NCI-H128 (cell line): ENCODE measurements around the gene DCDC2B.

Source experiments
- DNase-seq: peaks from one replicate; lab custom pipeline; 2025; ENCODE audit not compliant: unreplicated experiment; lab: John Stamatoyannopoulos, UW

The DCDC2B gene

DNA sequence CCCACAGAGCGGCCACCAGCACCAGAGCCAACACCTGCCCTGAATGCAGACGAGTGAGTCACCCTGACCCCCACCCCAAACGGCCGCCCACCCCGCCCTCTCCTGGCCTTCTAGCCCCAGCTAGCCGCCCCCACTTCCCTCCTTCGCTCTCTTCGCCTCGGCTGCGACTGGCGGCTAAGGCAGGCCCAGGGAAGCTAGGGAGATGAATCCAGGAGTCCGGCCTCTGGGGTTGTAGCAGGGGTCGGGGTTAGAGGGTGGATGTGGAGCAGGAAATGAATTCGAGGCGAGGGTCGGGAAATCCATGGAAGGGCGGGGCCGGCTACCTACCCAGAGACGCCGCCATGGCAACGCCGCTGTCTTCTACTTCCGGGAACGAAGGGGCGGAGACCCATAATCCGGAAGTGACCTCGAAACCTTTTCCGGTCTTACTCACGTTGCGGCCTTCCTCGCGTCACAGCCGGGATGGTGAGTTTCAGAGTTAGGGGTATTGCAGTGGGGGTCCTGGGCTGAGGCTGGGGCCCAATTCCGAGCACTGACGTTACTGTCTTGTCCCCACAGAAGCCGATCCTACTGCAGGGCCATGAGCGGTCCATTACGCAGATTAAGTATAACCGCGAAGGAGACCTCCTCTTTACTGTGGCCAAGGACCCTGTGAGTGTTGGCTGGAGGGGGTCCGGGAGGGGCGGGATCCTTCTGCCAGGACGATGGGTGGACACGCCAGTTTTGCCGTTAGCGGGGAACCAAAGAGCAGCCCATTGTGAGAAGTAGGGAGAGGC is 13.3 kb downstream of the DCDC2B start, which contains the start of the genes EIF3I and TMEM234:
EIF3I (plus strand) TSS at position 428 of the 776 bp plus-strand sequence; CDS start at position 463, 35 bp downstream.
TMEM234 (minus strand) TSS at position 374 of the 776 bp plus-strand sequence; CDS start at position 343, 31 bp downstream.
- DNase-seq = peak; percentile 86

DNA sequence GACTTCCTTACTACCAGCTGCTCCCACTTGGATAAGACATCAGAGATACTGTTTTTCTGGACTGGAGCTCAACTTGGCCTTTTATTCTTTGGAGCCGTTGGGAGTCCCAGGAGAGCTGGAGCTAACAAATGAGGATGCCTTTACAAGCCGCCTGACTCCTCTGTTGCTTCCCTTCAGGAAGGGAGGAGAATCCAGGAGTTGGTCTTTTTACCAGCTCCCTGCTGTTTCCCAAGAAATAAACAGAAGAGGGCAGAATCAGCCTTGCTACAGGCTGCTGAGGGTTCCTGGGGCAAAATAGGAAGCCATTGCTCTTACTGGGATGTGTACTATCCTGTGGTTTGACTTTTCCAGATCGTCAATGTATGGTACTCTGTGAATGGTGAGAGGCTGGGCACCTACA is 14.8 kb downstream of the DCDC2B start:
- no peak for DNase-seq

DNA sequence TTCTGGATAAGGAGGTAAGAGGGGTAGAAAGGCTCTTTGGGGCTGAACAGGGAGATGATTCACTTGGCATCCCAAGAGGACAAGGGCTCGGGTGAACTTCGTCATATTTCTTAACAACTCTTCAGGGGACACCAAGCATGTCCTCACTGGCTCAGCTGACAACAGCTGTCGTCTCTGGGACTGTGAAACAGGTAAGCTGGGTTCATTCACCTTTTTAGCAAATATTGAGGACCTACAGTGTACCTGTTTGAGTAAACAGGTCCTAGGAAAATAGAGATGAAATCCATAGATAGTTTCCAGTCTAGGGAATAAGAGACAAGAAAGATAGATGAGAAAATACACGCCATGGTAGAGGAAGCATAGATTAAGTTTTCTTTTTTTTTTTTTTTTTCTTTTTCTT is 15.4 kb downstream of the DCDC2B start:
- DNase-seq = no peak

DNA sequence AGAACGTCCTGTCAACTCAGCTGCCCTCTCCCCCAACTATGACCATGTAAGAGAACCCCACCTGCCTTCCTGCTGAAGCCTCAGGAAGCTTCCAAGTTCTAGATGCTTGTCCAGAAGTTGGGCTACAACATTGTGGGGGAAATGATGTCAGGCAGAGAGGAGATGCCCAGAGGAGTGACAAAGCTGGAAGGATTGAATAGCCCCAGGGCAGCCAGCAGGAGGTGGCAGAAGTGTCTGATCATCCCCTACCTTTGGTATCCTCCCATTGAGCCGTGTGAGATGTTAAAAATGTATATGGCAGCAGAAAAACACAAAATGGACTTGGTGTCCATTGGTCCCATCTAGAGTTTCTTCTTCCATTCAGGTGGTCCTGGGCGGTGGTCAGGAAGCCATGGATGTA is 19.9 kb downstream of the DCDC2B start:
- DNase-seq = no peak

DNA sequence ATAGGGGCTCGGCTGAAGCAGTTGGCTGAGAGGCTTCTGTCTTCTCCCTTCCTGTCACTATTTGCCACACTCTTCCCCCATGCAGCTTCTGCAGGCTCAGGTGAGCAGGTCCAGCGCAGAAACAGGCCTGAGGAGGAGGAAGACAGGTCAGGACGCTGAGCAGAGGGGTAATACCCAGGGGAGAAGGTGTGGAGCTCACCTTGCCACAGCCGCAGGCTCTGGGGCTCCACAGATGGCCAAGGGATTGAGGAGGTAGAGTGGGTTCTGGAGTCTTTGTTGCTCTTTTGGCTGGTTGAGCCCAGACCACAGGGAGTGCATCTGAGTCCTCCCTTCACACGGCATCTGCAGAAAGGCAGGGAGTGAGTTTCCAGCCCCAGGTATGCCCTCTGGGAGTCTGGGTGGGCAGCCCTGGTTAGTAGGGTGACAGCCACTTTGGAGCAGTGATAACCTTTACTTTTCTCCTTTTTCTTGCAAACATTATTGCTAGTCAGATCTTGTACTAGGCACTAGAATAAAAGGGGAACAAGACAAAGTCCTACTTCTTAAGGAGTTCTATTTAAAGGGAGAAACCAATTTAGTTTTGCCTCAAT is 23.0 kb downstream of the DCDC2B start:
- no peak for DNase-seq

DNA sequence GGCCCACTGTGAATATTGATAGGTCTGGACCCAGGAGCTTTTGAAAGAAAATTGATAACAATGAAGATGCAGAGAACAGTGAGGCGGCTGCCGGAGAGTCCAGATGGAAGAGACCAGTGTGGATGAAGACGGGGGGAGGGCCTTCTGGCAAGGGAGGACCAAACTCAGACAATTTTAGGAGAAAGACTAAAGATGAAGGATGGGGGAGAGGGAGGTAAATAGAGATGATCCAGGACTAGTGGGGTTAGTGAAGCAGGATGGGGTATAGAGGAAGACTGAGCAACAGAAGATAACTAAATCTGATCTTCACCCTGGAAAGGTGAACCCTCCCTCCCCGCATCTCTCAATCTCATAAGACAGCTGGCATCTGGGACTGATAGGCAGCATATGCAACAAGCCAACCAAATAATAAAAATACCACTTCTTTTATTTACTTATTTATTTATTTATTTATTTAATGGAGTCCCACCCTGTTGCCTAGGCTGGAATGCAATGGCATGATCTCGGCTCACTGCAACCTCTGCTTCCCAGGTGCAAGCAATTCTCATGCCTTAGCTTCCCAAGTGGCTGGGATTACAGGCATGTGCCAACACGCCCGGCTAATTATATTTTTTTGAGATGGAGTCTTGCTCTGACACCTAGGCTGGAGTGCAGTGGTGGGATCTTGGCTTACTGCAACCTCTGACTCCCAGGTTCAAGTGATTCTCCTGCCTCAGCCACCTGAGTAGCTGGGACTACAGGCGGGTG is 23.8 kb downstream of the DCDC2B start:
- DNase-seq = no peak

DNA sequence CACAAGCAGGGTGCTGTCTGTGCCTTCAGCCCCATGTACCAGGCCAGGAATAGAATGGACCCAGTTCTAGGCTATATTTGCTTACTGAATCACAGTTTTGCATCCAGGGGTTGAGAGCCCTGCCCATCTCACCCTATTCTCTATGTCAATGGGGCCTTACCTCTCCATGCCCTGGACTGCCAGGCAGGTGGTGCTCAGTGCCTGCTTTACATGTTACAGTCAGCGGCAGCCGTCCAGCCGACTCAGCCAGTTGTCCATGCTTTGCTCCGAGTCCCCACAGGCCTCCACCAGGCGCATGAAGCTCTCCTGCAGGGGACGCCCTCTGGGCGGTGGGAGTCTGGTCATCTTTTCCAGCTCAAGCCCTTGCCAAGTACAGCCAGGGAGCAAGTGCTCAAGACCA is 25.9 kb downstream of the DCDC2B start:
- DNase-seq = no peak

DNA sequence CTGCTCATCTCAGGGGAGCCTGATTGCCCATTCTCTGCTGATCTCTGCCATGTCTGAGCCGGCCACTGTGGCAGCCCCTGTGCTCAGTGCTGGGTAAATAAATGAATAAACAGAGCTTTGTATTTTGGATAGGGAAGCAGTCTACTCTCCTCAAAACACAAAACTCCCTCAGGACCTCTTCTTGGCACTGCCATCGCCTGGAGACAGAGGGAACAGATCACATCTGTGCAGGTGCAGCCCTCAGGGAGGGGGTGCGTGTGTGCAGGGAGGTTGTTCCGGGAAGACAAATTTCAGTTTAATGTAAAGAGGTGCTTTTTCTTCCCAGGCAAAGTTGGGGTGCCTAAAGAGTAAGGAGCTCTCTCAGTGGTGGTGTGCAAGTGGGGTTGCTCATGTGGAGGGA is 30.4 kb downstream of the DCDC2B start:
- DNase-seq = peak; percentile 28

DNA sequence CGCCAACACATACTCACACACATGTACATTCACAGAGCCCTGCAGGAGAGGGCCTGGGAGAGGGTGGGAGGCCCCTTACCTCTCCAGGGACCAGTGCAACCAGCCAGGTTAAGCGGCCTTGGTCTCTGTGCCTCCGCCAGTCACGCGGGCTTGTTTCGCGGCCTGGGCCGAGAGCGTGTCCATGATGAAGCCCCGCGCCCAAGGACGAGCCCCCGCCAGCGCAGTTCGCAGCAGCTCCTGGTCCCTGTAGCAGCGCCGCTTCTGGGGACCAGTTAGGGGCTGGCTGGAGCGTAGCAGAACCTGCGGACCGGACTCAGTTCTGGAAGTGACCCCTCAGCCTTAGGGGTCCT is 30.9 kb downstream of the DCDC2B start:
- DNase-seq = no peak

DNA sequence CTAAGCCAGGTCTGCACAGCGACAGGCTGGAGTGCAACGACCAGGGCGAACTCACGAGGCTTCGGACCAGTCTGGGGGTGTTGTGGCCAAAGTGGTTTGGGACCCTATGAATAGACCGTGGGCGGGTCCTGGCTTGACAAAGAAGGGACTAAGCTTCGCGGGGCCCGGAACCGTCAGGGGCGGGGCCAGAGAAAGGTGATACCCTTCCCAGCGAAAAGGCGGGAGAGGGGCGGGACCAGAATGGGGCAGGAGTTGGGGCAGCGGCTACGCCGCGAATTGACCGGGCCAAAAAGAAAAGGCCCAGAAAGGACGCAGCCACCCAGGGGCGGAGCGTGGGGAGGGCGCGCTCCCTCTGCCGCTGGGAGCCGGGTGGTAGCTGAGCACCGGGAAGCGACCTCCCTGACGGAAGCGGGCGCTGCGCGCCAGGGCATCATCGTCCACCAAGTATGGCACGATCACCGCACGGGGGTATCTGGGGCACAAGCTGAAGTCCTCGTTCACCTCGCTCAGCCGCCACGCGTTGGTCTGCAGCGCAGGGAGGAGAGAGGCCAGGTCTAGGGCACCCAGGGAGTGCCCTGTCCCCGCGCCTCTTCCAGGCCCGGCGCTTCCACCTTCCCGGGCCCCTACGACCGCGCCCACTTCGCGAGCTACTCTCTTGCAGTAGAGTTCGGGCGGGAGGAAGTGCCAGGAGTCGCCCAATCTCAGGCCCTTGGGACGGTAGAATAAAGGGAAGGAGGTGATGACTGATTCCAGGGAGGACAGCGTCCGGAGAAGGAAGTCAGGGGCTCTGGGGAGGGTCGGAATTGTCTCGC is 31.5 kb downstream of the DCDC2B start:
- peak; percentile 89 for DNase-seq

DNA sequence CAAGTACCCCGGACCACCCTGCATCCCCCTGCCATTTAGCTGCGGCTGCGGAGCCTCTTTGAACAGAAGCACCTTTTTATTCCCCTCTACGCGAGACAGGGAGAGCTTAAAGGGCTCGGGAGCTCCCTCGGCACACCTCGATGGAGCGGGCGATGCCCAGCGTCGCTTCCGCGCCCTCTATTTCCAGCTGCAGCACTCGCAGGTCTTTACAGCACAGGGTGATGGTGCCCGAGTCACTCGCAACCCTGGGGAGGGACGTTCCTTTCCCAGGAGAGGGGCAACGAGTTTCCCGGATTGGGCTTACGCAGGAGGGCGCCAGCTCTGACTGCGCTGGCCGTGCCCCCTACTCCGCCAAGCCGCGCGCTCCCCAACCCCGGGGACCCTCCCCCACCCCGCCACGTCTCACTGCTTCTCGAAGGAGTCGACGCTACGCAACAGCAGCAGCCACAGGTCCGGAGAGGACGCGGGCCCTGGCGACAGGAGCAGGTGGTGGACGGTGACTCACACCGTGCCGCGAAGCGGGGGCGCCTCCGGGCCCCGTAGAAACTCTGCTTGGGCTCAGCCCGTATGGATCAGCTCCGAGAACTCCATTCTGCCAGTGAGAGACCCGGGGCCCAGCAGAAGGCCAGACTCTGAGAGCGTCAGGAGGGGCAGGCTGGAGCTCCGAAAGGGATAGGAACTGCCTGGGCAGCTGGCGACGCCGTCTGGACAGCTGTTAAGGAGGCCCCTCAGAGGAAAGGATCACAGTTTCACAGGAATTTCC is 32.3 kb downstream of the DCDC2B start:
- DNase-seq = peak; percentile 76

DNA sequence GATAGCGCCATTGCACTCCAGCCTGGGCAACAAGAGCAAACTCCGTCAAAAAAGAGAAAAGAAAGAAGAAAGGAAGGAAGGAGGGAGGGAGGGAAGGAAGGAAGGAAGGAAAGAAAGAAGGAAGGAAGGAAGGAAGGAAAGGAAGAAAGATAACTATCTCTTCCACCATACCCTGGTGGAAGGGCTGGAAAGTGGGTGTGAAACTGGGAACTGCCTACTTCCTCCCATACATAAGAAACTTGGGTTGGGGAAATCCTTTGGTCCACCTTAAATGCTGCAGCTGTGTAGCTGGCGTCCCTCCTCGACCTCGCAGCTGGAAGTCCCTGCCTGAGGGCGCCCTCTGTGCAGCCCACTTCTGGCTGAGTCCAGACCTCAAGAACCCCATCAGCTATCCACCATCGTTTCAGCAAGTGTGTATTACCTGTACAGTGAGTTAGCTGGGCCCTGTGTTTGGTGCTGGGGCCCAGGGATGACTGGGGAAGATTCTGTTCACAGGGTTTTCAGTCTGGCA is 33.5 kb downstream of the DCDC2B start:
- DNase-seq = no peak

DNA sequence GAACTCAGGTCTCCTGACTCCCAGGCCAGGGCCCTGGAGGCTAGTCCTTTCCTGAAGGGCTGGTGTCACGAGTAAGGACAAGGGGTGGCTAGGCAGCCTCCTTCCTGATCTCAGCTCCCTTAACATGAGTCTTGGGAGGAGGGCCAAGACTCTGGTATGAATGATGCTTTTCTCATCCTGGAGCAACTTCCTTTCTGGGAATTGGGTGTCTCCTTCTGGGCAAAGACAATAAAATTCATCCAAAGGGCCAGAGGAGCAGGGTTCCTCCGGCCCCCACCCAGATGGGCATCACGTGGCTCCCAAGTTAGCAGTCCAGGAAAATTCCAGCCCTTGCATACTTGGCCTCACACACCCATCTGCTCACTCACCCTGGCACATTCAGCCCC is 38.0 kb downstream of the DCDC2B start, which contains the start of gene FAM167B:
FAM167B (plus strand) TSS at position 335 of the 386 bp plus-strand sequence. CDS start 200 bp downstream, outside the sequence.
- no peak for DNase-seq

DNA sequence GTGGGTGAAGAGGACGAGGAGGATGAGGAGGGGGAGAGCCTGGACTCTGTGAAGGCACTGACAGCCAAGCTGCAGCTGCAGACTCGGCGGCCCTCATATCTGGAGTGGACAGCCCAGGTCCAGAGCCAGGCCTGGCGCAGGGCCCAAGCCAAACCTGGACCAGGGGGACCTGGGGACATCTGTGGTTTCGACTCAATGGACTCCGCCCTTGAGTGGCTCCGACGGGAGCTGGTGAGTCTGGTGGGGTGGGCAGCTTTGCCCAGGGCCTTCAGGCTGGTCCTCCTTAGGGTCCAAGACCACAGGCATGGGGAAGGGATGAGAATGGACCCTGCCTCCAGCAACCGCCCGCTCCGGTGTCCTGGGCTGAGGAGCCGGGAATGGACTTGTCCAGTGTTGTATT is 38.6 kb downstream of the DCDC2B start:
- DNase-seq = no peak

DNA sequence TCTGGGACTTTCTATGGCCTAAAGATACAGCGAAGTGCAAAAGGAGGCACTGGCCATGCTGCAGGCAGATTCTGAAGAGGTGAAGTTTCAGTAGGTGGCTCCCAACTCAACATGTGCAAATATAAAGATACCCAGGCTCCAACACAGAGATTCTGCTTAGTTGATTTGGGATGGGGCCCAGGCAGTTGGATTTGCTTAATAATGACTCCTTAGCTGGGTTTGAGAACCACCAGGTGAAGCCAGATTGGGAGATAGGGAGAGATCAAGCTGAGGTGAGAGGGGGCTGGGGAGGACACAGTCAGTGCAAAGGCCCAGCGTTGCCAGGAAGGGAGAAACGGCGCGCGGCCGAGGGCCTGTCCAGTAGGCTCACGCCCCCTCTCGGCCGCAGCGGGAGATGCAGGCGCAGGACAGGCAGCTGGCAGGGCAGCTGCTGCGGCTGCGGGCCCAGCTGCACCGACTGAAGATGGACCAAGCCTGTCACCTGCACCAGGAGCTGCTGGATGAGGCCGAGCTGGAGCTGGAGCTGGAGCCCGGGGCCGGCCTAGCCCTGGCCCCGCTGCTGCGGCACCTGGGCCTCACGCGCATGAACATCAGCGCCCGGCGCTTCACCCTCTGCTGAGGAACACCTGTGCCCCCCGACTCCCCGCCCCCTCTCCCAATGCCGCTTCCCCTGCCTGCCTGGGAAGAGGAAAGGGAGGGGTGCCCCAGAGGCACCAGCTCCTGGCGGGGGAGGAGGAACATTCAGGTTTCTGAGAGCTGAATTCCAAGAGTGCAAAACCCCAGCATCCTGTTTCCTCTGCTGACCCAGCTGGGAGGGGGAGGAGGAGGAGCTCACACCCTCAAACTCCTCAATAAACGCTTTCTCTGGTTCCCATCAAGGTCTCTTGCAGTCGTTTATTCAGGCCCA is 39.3 kb downstream of the DCDC2B start:
- peak; percentile 28 for DNase-seq

DNA sequence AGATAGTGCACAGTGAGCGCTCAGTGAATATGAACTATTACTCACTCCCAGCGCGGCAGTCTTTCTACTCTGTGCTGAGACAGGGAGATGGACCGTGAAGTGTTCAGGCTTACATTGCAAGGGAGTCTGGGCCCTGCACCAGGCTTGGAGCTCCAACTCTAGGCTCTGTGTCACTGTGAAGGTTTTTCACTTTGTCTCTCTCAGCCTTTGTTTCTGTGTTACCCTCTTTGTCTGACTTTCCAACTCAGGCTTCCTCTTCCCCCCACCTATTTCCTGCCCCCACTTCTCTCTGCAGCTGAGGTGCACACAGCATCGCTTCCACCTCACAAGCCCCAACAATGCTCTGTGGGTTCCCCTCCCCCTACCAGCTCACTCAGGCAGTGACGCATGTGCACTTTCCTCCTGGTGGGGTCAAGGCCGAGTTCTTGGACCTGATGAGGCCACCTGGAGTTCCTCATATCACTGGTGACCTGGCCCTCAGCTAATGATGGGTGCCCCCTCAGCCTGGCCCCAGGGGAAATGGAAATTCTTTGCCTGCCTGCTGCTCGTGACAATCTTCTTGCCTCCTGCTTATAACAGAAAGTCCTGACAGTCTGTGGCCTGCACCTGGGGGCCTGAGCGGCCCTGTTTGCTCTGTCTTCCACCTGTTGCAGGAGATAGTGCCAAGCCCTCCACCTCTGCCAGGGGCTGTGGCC is 41.1 kb downstream of the DCDC2B start:
- DNase-seq = no peak

DNA sequence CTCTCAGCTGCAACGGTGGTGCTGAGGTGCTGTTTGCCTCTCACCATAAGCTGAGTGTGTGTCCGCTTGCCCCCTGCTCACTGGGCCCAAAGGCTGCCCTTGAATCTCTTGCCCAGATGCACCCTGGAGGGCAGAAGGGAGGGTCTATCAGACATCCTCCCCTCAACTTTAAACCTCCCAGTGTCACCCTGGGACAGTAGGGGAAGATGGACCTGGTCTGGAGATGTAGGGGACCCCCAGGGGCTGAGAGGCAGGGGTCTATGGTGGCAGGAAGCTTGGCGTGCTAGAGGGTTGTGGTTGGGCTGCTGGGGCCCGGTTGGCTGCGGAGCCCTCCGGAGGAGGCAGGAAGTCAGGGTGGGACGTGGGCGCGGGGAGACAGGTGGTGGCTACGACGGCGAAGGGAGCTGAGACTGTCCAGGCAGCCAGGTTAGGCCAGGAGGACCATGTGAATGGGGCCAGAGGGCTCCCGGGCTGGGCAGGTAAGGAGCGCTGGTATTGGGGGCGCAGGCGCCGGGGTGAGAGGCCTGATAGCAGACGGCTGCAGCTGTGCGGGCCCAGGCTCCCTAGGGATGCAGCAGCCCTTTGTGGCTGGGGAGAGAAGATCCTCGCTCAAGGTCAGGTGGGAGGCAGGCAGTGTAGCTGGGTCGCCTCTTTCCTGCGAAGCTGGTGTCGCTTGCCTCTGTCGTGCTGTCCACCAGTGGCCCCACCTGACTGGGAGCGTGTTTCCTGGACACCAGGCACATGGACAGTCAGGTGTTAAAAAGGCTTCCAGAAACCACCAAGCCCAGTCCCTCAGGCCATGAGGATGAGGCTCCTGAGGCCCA is 42.2 kb downstream of the DCDC2B start, which contains the start of gene LCK:
LCK (plus strand) TSS at position 373 of the 824 bp plus-strand sequence. CDS start 23,065 bp downstream, outside the sequence.
- no peak for DNase-seq
